ENCODE data around the gene KRT40.

The KRT40 gene

GRCh38 chr17:40980117-40980516, 4.0 kb downstream of the KRT40 start:
- DNase-seq: no peak
- H3K36me3 ChIP-seq (ENCODE audit: insufficient read depth, low read length): no peaks in the 10 kb centered on the region

GRCh38 chr17:40978575-40979151, 5.5 kb downstream of the KRT40 start:
- ATAC-seq (ENCODE audit: insufficient read depth, low read depth): no peak
- H3K79me2 ChIP-seq (ENCODE audit: insufficient read depth, low read length): no peaks in the 10 kb centered on the region
- no peak overlapping the region for H3K27ac ChIP-seq (ENCODE audit: low read length)
- H3K36me3 ChIP-seq (ENCODE audit: insufficient read depth, low read length): no peaks in the 10 kb centered on the region
- H3K4me2 ChIP-seq (ENCODE audit: insufficient read depth, low read length): no peak overlapping the region
- no peak overlapping the region for H3K9ac ChIP-seq (ENCODE audit: low read depth, low read length)
- no peak for DNase-seq
- H4K20me1 ChIP-seq (ENCODE audit: insufficient read depth, low read length): no peaks in the 10 kb centered on the region
- H3K4me1 ChIP-seq (ENCODE audit: insufficient read depth, low read length): no peaks in the 10 kb centered on the region
- TF ChIP-seq EZH2 (IDR thresholded peaks at IDR 0.05; ENCODE audit: borderline replicate concordance, low read depth, low read length, severe bottlenecking) (no peak), CTCF (IDR thresholded peaks at IDR 0.05; ENCODE audit: borderline replicate concordance, extremely low read depth, low read length, poor library complexity, severe bottlenecking) (no peak)
- no peak overlapping the region for H3K4me3 ChIP-seq (ENCODE audit: low read depth in 1 of 2, low read length in 2 of 2)
- no peak overlapping the region for H2AFZ ChIP-seq (ENCODE audit: low read depth, low read length)
- H3K9me3 ChIP-seq (ENCODE audit: insufficient read depth, low read length, severe bottlenecking): no peaks in the 10 kb centered on the region
- peaks cover 12% of the 10 kb centered on the region for H3K27me3 ChIP-seq (ENCODE audit: insufficient read depth, low read length, poor library complexity)

More at GRCh38 chr17:40980117-40980516, 4.0 kb downstream of the KRT40 start:
- H3K27ac ChIP-seq (ENCODE audit: low read length): no peak overlapping the region
- H3K4me3 ChIP-seq (ENCODE audit: low read depth in 1 of 2, low read length in 2 of 2): no peak overlapping the region
- H3K27me3 ChIP-seq (ENCODE audit: insufficient read depth, low read length, poor library complexity): peaks cover 23% of the 10 kb centered on the region
- no peaks in the 10 kb centered on the region for H4K20me1 ChIP-seq (ENCODE audit: insufficient read depth, low read length)
- H3K79me2 ChIP-seq (ENCODE audit: insufficient read depth, low read length): no peaks in the 10 kb centered on the region
- no peak for ATAC-seq (ENCODE audit: insufficient read depth, low read depth)
- no peaks in the 10 kb centered on the region for H3K9me3 ChIP-seq (ENCODE audit: insufficient read depth, low read length, severe bottlenecking)
- H3K4me2 ChIP-seq (ENCODE audit: insufficient read depth, low read length): no peak overlapping the region
- no peaks in the 10 kb centered on the region for H3K4me1 ChIP-seq (ENCODE audit: insufficient read depth, low read length)
- H3K9ac ChIP-seq (ENCODE audit: low read depth, low read length): no peak overlapping the region
- no peak overlapping the region for H2AFZ ChIP-seq (ENCODE audit: low read depth, low read length)
- TF ChIP-seq CTCF (IDR thresholded peaks at IDR 0.05; ENCODE audit: borderline replicate concordance, extremely low read depth, low read length, poor library complexity, severe bottlenecking) (no peak), EZH2 (IDR thresholded peaks at IDR 0.05; ENCODE audit: borderline replicate concordance, low read depth, low read length, severe bottlenecking) (no peak)

- no peak for ATAC-seq (ENCODE audit: insufficient read depth, low read depth)
- TF ChIP-seq CTCF (IDR thresholded peaks at IDR 0.05; ENCODE audit: borderline replicate concordance, extremely low read depth, low read length, poor library complexity, severe bottlenecking) (no peak), EZH2 (IDR thresholded peaks at IDR 0.05; ENCODE audit: borderline replicate concordance, low read depth, low read length, severe bottlenecking) (no peak)
- H2AFZ ChIP-seq (ENCODE audit: low read depth, low read length): no peak overlapping the region
Measured at GRCh38 chr17:40975516-40975915, 8.6 kb downstream of the KRT40 start.

More at GRCh38 chr17:40975516-40975915, 8.6 kb downstream of the KRT40 start:
- H4K20me1 ChIP-seq (ENCODE audit: insufficient read depth, low read length): no peaks in the 10 kb centered on the region
- H3K4me2 ChIP-seq (ENCODE audit: insufficient read depth, low read length): no peak overlapping the region
- H3K4me3 ChIP-seq (ENCODE audit: low read depth in 1 of 2, low read length in 2 of 2): no peak overlapping the region
- H3K27me3 ChIP-seq (ENCODE audit: insufficient read depth, low read length, poor library complexity): peaks cover 16% of the 10 kb centered on the region
- no peaks in the 10 kb centered on the region for H3K79me2 ChIP-seq (ENCODE audit: insufficient read depth, low read length)
- no peak for DNase-seq
- H3K9me3 ChIP-seq (ENCODE audit: insufficient read depth, low read length, severe bottlenecking): no peaks in the 10 kb centered on the region
- no peak overlapping the region for H3K9ac ChIP-seq (ENCODE audit: low read depth, low read length)
- H3K27ac ChIP-seq (ENCODE audit: low read length): no peak overlapping the region
- H3K4me1 ChIP-seq (ENCODE audit: insufficient read depth, low read length): no peaks in the 10 kb centered on the region
- no peaks in the 10 kb centered on the region for H3K36me3 ChIP-seq (ENCODE audit: insufficient read depth, low read length)

Measured in DND-41 (cell line).